Right lobe of liver (tissue), 6 donors: ENCODE results near the gene ELOB. TPM values are rescaled to one million over a fixed set of nuclear protein-coding genes. Genes with fewer than 3 reads are reported as not detected.

ENCODE experiments used
- ATAC-seq, 4 donors: fragments of 200-7000 bp; cut with Tn5 transposase; one replicate each; pipeline ENCODE4 v1.9.1; 2020; ENCODE audit warnings: mild to moderate bottlenecking in 4 of 4, moderate library complexity in 4 of 4
- DNase-seq, 3 donors: peaks; one replicate each; pipeline ENCODE4 v3.0.0-alpha.2; 2020
- H3K27ac ChIP-seq, 3 donors: fragments of 200-600 bp; one replicate each; pipeline ENCODE4 v1.8.0; 2022
- H3K27me3 ChIP-seq, 2 donors: fragments of 200-600 bp; one replicate each; pipeline ENCODE4 v1.8.0; 2022
- H3K36me3 ChIP-seq, 4 donors: fragments of 200-600 bp; sonication (generic) in 1 of 4; one replicate each; pipeline versions ENCODE4 v1.5.1 to v1.8.0; 2017 to 2022; ENCODE audit warnings: control low read depth in 1 of 4
- H3K4me1 ChIP-seq, 4 donors: fragments of 200-600 bp; sonication (generic) in 1 of 4; one replicate each; pipeline versions ENCODE4 v1.5.1 to v1.8.0; 2017 to 2022; ENCODE audit warnings: control low read depth in 1 of 4
- H3K4me3 ChIP-seq, 3 donors: fragments of 200-600 bp; one replicate each; pipeline ENCODE4 v1.8.0; 2022
- H3K9me3 ChIP-seq, 4 donors: fragments of 200-600 bp; sonication (generic) in 1 of 4; one replicate each; pipeline versions ENCODE4 v1.5.1 to v1.8.0; 2017 to 2022; ENCODE audit warnings: control low read depth in 1 of 4
- POLR2A ChIP-seq: fragments of 450-650 bp; IDR thresholded peaks from one replicate; pipeline ENCODE4 v1.6.1; 2017; ENCODE audit warnings: antibody characterized with exemption, mild to moderate bottlenecking
- WGBS: methylation state at CpG from one replicate; pipeline ENCODE4 v1.1.6; 2018; ENCODE audit warnings: low coverage, low lambda C conversion rate; ENCODE audit not compliant: insufficient coverage; ENCODE audit errors: missing lambda C conversion rate; 5-methylcytosine and 5-hydroxymethylcytosine counted together
- intact Hi-C, 2 donors: fragments of 100-400 bp; cut with DNase I; formaldehyde crosslinking; loops; one replicate each; pipeline versions ENCODE4 v1.11.2 to v1.14.1; 2022
- total RNA-seq, 6 experiments: library from RNA; depleted of rRNA in 2 of 6; stranded (reverse); fragments of >200 nt in 2 of 6; fragmentation: NEBNext Ultra II Directional in 3 of 6; extraction: Animal tissue kit (Norgen Biotek cat#: 25700) in 3 of 6; gene quantifications; one replicate each; pipeline versions ENCODE4 v1.1.0 to v1.2.4, GENCODE V29; 2016 to 2023
- TF ChIP-seq, protein P1 (sequence below), 4 donors: fragments of 200-600 bp in 3 of 4; fragments of 450-650 bp in 1 of 4; IDR thresholded peaks; one replicate each; pipeline versions ENCODE4 v1.5.1 to v1.8.0; 2016 to 2022; ENCODE audit warnings: antibody characterized with exemption in 4 of 4, mild to moderate bottlenecking in 2 of 4
- donor health status: DM: no; HTN: yes; CAD: no.
- donor health status: DM: no; HTN: no; CAD: no.
- donor health status: DM: no; HTN: no; CAD: no.
- donor health status: DM: no; HTN: yes; CAD: no.
- donor health status: DM: no; HTN: yes; CAD: no.

ELOB gene
- total RNA-seq, 6 experiments from 2014 or later = 97.5 to 521 (median 122) TPM

DNA sequence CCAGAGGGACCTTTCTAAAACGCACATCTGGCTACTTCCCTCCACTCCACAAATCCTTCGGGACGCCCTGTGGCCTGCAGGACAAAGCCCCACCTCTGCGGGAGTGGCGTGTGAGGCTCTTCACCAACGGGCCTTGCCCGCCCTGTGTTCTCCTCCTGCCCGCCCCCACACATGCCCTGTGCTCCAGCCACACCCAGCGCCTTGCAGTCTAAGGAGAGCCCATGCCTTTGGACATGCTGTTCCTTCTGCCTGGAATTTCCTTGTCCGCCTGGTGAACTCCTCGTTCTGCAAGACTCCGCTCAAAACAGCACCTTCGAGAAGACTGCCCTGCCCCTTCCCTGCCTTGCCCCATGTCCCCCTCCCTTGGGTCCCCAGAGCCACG is 7.4 kb downstream of the ELOB start:
- Histone ChIP-seq H3K4me1 (no peaks in the 10 kb centered on the region), H3K27ac (no peak overlapping the region), H3K36me3 (peaks cover 6 to 89% (median 51%) of the 10 kb centered on the region in 4 donors), H3K9me3 (no peaks in the 10 kb centered on the region), H3K27me3 (no peaks in the 10 kb centered on the region), H3K4me3 (no peak overlapping the region)
- peak in 1 of 3 donors; percentile 17 for DNase-seq
- intact Hi-C loops = no loop called here
- TF ChIP-seq, protein P1, sequence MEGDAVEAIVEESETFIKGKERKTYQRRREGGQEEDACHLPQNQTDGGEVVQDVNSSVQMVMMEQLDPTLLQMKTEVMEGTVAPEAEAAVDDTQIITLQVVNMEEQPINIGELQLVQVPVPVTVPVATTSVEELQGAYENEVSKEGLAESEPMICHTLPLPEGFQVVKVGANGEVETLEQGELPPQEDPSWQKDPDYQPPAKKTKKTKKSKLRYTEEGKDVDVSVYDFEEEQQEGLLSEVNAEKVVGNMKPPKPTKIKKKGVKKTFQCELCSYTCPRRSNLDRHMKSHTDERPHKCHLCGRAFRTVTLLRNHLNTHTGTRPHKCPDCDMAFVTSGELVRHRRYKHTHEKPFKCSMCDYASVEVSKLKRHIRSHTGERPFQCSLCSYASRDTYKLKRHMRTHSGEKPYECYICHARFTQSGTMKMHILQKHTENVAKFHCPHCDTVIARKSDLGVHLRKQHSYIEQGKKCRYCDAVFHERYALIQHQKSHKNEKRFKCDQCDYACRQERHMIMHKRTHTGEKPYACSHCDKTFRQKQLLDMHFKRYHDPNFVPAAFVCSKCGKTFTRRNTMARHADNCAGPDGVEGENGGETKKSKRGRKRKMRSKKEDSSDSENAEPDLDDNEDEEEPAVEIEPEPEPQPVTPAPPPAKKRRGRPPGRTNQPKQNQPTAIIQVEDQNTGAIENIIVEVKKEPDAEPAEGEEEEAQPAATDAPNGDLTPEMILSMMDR (IDR thresholded peaks at IDR 0.05) = no peak
- peak in 2 of 4 donors; percentile 2 to 10 for ATAC-seq
- WGBS = 72% methylated on average over 10 of the region's 14 CpGs

DNA sequence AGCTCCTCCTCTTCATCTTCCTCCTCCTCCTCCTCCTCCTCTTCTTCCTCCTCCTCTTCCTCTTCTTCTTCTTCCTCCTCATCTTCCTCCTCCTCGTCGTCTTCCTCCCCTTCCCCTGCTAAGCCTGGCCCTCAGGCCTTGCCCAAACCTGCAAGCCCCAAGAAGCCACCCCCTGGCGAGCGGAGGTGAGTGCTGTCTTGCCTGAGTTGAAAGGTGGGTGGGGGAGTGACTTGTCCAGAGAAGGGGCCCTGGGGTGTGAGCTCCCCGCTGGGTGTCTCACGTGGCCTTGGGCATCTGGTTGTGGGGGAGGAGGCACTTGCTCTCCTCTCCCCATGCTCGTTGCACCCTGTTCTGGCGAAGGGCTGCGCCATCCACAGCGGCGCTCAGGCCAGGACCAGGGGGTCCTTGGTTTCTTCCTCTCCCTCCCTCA is 8.0 kb downstream of the ELOB start:
- 88% methylated on average over 5 of the region's 11 CpGs for WGBS
- Histone ChIP-seq H3K4me3 (no peak overlapping the region), H3K27me3 (no peaks in the 10 kb centered on the region), H3K9me3 (no peaks in the 10 kb centered on the region), H3K27ac (no peak overlapping the region), H3K4me1 (no peaks in the 10 kb centered on the region), H3K36me3 (peaks cover 9 to 89% (median 55%) of the 10 kb centered on the region in 4 donors)
- intact Hi-C loops = no loop called here
- no peak for ATAC-seq
- no peak for TF ChIP-seq POLR2A
- TF ChIP-seq, protein P1 (IDR thresholded peaks at IDR 0.05) = no peak
- DNase-seq = peak in 2 of 3 donors; percentile 14 to 44

DNA sequence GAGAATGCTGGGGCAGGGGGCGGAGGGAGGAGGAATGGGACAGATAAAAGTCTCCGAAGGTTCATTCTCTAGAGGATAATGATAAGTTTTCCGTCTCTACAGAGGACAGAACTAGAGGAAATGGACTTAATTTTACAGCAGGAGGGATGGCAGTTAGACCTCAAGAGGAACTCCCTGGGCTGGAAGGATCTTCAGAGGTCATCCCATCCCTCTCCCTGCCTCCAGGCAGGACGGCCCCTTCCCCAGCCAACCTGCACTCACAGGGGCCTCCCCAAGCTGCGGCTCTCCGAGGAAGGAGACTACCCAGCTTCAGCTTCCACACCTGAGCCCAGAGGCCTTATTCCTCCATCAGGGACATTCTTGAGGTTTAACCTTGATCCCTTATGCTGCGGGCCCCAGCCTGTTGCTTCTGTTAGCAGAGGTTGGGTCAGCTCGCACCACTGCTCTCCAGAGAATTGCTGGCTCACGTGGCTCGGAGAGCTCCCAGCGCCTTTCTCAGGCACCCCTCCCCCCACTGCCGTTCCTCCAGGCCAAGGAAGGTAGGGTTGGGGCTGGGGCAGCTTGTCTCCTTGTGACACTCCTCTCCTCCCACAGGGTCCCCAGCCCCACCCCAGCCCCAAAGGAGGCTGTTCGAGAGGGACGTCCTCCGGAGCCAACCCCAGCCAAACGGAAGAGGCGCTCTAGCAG is 8.5 kb downstream of the ELOB start:
- ATAC-seq = no peak
- Histone ChIP-seq H3K27ac (no peak overlapping the region), H3K27me3 (no peaks in the 10 kb centered on the region), H3K9me3 (no peaks in the 10 kb centered on the region), H3K4me1 (no peaks in the 10 kb centered on the region), H3K4me3 (no peak overlapping the region), H3K36me3 (peaks cover 14 to 93% (median 60%) of the 10 kb centered on the region in 4 donors)
- WGBS = 85% methylated on average over 4 of the region's 17 CpGs
- DNase-seq = peak in 1 of 3 donors; percentile 17
- intact Hi-C loops = no loop called here
- TF ChIP-seq, protein P1 (IDR thresholded peaks at IDR 0.05) = no peak
- TF ChIP-seq POLR2A = no peak

DNA sequence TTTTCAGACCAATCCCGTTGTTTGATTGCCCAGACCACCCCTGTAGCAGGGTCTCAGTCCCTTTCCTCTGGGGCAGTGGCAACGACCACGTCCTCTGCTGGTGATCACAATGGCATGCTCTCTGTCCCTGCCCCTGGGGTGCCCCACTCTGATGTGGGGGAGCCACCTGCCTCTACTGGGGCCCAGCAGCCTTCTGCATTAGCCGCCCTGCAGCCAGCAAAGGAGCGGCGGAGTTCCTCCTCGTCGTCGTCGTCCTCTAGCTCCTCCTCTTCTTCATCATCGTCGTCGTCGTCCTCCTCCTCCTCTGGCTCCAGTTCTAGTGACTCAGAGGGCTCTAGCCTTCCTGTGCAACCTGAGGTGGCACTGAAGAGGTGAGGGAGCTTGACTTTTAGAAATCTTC is 9.2 kb downstream of the ELOB start:
- no peak for TF ChIP-seq POLR2A
- TF ChIP-seq, protein P1 (IDR thresholded peaks at IDR 0.05) = no peak
- ATAC-seq (no peak), DNase-seq (no peak)
- Histone ChIP-seq H3K4me1 (no peaks in the 10 kb centered on the region), H3K4me3 (no peak overlapping the region), H3K27ac (no peak overlapping the region), H3K27me3 (no peaks in the 10 kb centered on the region), H3K9me3 (no peaks in the 10 kb centered on the region), H3K36me3 (peaks cover 20 to 95% (median 66%) of the 10 kb centered on the region in 4 donors)
- intact Hi-C loops = no loop called here
- 85% methylated on average over 10 of the region's 14 CpGs for WGBS
